Stimulated activated CD4-positive, alpha-beta T cell treated with anti-CD3 and anti-CD28 coated beads, TNF-alpha, amount 100 ng/mL, for 48 hours (primary cell): ENCODE measurements around the gene SELENON.
A peak's percentile ranks its signal among the peaks of the same experiment; 100 is the strongest.
"Not testable (repeated sequence)": the region's sequence is repeated elsewhere in the genome, so short reads cannot be mapped to it uniquely, and the experiment has no call there.

Source experiments
- DNase-seq, 3 donors: peaks; one replicate each; pipeline ENCODE4 v3.0.0-alpha.2; 2020; ENCODE audit warnings: low read depth in 3 of 3

The SELENON gene

GRCh38 chr1:25831569-25832196, 31.7 kb downstream of the SELENON start:
- no peak for DNase-seq

GRCh38 chr1:25832336-25833037, 32.5 kb downstream of the SELENON start:
- no peak for DNase-seq

- DNase-seq: no peak
Measured at GRCh38 chr1:25833158-25833557, 33.2 kb downstream of the SELENON start.

- DNase-seq: no peak
Measured at GRCh38 chr1:25834894-25835293, 34.9 kb downstream of the SELENON start.

GRCh38 chr1:25836695-25837094, 36.7 kb downstream of the SELENON start:
- DNase-seq: no peak

GRCh38 chr1:25837262-25837875, 37.4 kb downstream of the SELENON start:
- no peak for DNase-seq

- not testable (repeated sequence) for DNase-seq
Measured at GRCh38 chr1:25839808-25840207, 39.8 kb downstream of the SELENON start.

- no peak for DNase-seq
Measured at GRCh38 chr1:25843483-25843882, 43.5 kb downstream of the SELENON start.

- no peak for DNase-seq
Measured at GRCh38 chr1:25844536-25845337, 44.7 kb downstream of the SELENON start.

GRCh38 chr1:25845664-25846063, 45.7 kb downstream of the SELENON start:
- no peak for DNase-seq

GRCh38 chr1:25847929-25848328, 47.9 kb downstream of the SELENON start:
- no peak for DNase-seq

GRCh38 chr1:25848531-25848930, 48.5 kb downstream of the SELENON start:
- DNase-seq: no peak

- DNase-seq: no peak
Measured at GRCh38 chr1:25854554-25854953, 54.6 kb downstream of the SELENON start.

- DNase-seq: no peak
Measured at GRCh38 chr1:25856856-25857255, 56.9 kb downstream of the SELENON start.

- DNase-seq: no peak
Measured at GRCh38 chr1:25858494-25858893, 58.5 kb downstream of the SELENON start.

- DNase-seq: peak; percentile 83 to 96 (median 84)
Measured at GRCh38 chr1:25858906-25859789, 59.2 kb downstream of the SELENON start, which contains the start of gene AUNIP. AUNIP (minus strand) TSS chr1:25859457; CDS start chr1:25859357, 100 bp downstream.

GRCh38 chr1:25861316-25862286, 61.6 kb downstream of the SELENON start:
- no peak for DNase-seq

GRCh38 chr1:25862785-25863485, 62.9 kb downstream of the SELENON start:
- no peak for DNase-seq
